Nephron progenitor cell (in vitro differentiated cells): ENCODE measurements around the gene PDK2.

Experiments
- DNase-seq: peaks from one replicate; pipeline ENCODE4 v3.0.0; 2021
- H3K27ac Mint-ChIP-seq: 2 replicates; pipeline ENCODE4 v1.8.0; 2021; ENCODE audit warnings: mild to moderate bottlenecking, moderate library complexity, mixed read lengths
- H3K27me3 Mint-ChIP-seq: 2 replicates; pipeline ENCODE4 v1.8.0; 2021; ENCODE audit warnings: mild to moderate bottlenecking, low read depth, mixed read lengths; ENCODE audit not compliant: poor library complexity
- H3K36me3 Mint-ChIP-seq: 2 replicates; pipeline ENCODE4 v1.8.0; 2021; ENCODE audit warnings: low read depth, mixed read lengths
- H3K4me1 Mint-ChIP-seq: 2 replicates; pipeline ENCODE4 v1.8.0; 2021; ENCODE audit warnings: mixed read lengths
- H3K4me3 Mint-ChIP-seq: 2 replicates; pipeline ENCODE4 v1.8.0; 2021; ENCODE audit warnings: mild to moderate bottlenecking, moderate library complexity, mixed read lengths
- H3K9me3 Mint-ChIP-seq: 2 replicates; pipeline ENCODE4 v1.8.0; 2021; ENCODE audit warnings: mild to moderate bottlenecking, moderate library complexity, mixed read lengths
- TF ChIP-seq, protein P1 (sequence below): fragments of 200-600 bp; sonication (generic); IDR thresholded peaks from 2 replicates; pipeline ENCODE4 v1.5.0; 2021; ENCODE audit warnings: antibody characterized with exemption

Gene PDK2

DNA sequence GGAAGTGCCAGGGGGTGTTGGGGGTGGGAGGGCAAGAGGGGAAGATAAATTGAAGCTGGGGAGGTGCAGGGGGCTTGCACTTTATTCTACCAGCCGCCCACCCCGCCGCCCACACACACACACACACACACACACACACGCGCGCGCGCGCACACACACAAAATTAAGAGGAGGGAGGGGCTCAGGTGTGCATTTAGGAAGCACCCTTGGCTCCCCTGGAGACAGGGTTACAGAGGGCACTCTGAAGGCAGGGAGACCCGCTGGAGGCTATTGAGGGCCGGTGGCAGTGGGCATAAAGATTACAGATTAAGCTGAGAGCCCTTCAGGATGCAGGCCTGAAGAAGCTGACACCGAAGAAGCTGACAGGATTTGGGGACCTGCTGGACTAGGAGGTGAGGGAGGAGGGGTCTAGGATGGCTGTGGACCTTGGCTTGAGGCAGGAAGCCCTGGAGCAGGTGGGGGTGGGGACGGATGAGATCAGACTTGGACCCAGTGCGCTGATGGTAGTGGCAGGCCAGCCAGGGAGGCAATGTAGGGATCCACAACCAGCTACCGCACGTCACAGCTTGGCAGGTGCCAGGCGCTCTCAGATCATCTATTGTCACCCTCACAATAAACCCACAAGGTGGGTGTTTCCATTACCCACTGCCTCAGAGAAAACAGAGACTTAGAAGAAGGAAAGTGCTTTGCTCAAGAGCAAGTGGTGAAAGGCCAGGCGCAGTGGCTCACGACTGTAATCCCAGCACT, 35.6 kb downstream of the PDK2 start:
- TF ChIP-seq, protein P1, sequence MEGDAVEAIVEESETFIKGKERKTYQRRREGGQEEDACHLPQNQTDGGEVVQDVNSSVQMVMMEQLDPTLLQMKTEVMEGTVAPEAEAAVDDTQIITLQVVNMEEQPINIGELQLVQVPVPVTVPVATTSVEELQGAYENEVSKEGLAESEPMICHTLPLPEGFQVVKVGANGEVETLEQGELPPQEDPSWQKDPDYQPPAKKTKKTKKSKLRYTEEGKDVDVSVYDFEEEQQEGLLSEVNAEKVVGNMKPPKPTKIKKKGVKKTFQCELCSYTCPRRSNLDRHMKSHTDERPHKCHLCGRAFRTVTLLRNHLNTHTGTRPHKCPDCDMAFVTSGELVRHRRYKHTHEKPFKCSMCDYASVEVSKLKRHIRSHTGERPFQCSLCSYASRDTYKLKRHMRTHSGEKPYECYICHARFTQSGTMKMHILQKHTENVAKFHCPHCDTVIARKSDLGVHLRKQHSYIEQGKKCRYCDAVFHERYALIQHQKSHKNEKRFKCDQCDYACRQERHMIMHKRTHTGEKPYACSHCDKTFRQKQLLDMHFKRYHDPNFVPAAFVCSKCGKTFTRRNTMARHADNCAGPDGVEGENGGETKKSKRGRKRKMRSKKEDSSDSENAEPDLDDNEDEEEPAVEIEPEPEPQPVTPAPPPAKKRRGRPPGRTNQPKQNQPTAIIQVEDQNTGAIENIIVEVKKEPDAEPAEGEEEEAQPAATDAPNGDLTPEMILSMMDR = no peak
- no peak for DNase-seq
- Mint-ChIP-seq H3K27ac (no peak overlapping the region), H3K36me3 (peaks cover 4% of the 10 kb centered on the region), H3K27me3 (peaks cover 11% of the 10 kb centered on the region), H3K4me3 (peak overlapping the region; percentile 75), H3K4me1 (peaks cover 50% of the 10 kb centered on the region), H3K9me3 (no peaks in the 10 kb centered on the region)

DNA sequence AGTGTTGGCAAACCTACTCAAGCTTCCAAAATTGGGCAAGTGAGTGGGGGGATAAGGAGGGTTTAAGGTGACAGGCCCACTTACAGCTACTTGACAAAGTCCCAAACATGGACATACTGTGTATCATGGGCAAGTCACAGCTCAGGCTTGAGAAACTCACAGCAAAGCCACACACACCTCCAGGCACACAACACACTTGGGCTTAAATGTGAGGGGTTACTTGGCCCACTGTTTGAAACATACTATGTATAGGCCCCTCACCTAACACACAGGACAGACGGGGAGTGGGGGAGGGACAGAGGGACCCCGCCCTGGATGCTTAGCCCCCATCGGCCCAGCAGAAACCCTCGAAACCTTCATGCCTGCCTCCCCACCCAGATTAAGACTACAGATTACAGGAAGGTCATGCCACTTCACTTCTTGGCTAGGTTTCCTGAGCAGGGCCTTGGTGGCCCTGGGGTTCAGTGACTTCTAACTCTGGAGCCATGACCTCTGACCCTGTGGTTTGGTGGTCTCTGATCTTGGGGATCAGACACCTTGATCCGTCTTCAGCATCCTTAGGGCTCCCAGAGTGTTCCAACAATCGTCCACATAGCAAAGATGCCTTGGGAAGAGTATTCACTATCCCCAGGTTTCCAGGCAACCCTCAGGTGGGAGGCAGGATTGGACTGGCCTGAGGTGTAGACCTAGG, 37.1 kb downstream of the PDK2 start:
- peak overlapping the region; percentile 20 for H3K4me3 Mint-ChIP-seq
- TF ChIP-seq, protein P1 = no peak
- H3K36me3 Mint-ChIP-seq = peaks cover 14% of the 10 kb centered on the region
- peaks cover 14% of the 10 kb centered on the region for H3K27me3 Mint-ChIP-seq
- DNase-seq = no peak
- peaks cover 50% of the 10 kb centered on the region for H3K4me1 Mint-ChIP-seq
- H3K9me3 Mint-ChIP-seq = no peaks in the 10 kb centered on the region
- no peak overlapping the region for H3K27ac Mint-ChIP-seq

DNA sequence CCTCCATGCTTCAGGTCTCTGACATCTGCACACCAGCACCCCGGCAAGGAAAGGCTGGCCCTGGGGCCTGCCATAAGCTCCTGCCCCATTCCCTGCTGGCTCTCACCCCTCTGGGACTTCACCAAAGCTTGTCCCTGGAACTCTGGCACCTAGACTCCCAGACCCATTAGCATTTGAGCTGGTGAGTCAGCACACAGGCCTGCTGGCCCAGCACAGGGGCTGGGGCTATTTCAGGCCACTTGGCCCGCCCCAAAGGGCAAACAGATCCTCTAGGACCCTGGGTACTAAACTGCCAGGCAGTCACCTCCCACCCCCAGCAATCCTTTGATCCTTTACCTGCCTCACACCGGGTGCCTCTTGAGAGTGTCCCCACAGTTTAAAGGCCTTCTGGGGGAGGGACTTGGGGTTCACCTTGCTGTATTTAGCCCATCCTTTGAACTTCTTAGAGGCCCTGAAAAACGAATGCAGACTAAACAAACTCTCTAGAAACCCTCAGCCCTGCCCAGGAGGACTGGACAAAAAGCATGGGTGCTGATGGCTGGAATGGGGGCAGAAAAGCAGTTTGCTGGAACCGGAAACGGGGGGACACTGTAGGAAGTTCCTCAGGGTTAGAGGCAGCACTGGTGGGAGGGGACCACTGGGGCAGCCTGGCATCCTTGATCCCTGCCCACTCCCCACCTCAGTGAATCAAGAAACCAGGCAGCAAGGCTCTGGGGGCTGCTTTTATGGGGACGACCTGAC, 38.0 kb downstream of the PDK2 start:
- DNase-seq = no peak
- no peaks in the 10 kb centered on the region for H3K9me3 Mint-ChIP-seq
- peaks cover 17% of the 10 kb centered on the region for H3K36me3 Mint-ChIP-seq
- H3K4me3 Mint-ChIP-seq = no peak overlapping the region
- peaks cover 42% of the 10 kb centered on the region for H3K4me1 Mint-ChIP-seq
- no peak overlapping the region for H3K27ac Mint-ChIP-seq
- peaks cover 17% of the 10 kb centered on the region for H3K27me3 Mint-ChIP-seq
- TF ChIP-seq, protein P1 = no peak

DNA sequence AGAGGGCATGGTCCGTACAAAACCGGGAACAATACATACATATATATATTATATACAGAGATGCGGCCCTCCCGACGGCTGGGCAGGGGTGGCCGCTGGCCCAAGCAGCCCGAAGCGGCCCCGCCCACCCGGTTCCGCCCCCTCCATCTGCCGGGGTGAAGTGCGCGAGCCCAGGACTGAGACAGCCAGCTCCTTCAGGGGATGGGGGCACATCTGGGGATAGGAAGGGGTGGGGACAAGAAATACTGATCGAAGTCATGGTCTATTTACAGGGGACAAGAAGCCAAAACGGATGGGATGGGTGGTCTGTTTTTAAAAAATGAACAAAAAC, 38.6 kb downstream of the PDK2 start:
- no peak overlapping the region for H3K4me3 Mint-ChIP-seq
- H3K36me3 Mint-ChIP-seq = peaks cover 22% of the 10 kb centered on the region
- H3K4me1 Mint-ChIP-seq = peaks cover 37% of the 10 kb centered on the region
- no peaks in the 10 kb centered on the region for H3K9me3 Mint-ChIP-seq
- H3K27ac Mint-ChIP-seq = no peak overlapping the region
- DNase-seq = peak; percentile 44
- peaks cover 15% of the 10 kb centered on the region for H3K27me3 Mint-ChIP-seq
- TF ChIP-seq, protein P1 = no peak

DNA sequence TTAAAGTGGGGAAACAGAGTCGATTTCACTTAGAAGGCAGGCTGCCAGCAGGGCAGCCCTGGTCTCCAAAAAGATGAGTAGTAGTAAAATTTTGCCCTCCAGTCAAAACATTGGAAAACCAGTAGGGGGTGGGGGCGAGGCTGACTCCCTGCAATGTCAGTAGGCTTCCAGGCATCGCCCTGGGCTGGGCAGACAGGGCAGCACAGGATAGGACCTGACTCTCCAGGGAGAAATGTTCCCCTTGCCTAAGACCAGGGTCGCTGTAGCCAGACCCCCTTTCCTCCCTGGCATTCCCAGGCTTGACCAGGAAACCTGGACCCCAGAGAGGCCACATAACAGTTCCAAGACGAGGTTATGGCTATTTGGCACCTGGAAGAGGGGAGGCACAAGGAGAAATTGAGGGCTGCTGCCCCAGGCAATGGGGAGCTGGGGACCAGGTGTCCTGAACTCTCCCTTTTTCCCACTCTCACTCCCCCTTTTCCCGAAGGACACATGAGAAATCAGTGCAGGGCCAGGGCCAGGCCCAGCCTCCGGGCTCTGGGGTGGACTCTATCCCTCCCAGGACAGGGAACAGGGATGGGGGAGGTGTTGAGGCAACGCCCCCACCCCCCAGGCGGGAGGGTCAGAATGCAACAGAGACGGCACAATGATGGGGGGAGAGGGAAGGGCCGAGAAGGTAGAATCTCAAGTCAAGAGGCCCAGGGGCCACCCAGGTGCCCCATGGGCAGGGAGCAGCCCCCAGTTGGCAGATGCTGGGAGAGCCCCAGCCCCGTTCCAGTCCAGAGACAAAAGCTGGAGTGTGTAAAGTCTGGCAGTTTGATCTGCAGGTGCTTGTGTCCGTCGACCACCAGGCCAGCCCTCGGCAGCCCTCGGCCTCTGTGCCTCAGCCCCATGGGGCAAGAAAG, 39.3 kb downstream of the PDK2 start:
- TF ChIP-seq, protein P1 = no peak
- H3K27ac Mint-ChIP-seq = no peak overlapping the region
- H3K4me1 Mint-ChIP-seq = peaks cover 35% of the 10 kb centered on the region
- no peaks in the 10 kb centered on the region for H3K9me3 Mint-ChIP-seq
- peaks cover 14% of the 10 kb centered on the region for H3K27me3 Mint-ChIP-seq
- H3K36me3 Mint-ChIP-seq = peaks cover 30% of the 10 kb centered on the region
- DNase-seq = no peak
- H3K4me3 Mint-ChIP-seq = no peak overlapping the region
